GM12865 (cell line): Measurements from ENCODE around the gene ST6GALNAC5.

ENCODE experiments used
- DNase-seq: peaks from one replicate; pipeline ENCODE4 v3.0.0; 2010; ENCODE audit warnings: low read depth
- H3K4me3 ChIP-seq: 2 replicates; pipeline ENCODE4 v1.5.1; 2011; ENCODE audit warnings: mild to moderate bottlenecking, low read depth, low read length, control low read depth
- CTCF ChIP-seq: IDR thresholded peaks from 2 replicates; pipeline ENCODE4 v1.5.1; 2011; ENCODE audit warnings: low read length, control low read depth, low read depth, inconsistent platforms; ENCODE audit not compliant: insufficient read depth; ENCODE audit errors: missing control alignments

Gene ST6GALNAC5

GRCh38 chr1:76938304-76938703 is 71.0 kb downstream of the ST6GALNAC5 start:
- TF ChIP-seq CTCF: no peak
- no peak for DNase-seq
- no peak overlapping the region for H3K4me3 ChIP-seq

DNA sequence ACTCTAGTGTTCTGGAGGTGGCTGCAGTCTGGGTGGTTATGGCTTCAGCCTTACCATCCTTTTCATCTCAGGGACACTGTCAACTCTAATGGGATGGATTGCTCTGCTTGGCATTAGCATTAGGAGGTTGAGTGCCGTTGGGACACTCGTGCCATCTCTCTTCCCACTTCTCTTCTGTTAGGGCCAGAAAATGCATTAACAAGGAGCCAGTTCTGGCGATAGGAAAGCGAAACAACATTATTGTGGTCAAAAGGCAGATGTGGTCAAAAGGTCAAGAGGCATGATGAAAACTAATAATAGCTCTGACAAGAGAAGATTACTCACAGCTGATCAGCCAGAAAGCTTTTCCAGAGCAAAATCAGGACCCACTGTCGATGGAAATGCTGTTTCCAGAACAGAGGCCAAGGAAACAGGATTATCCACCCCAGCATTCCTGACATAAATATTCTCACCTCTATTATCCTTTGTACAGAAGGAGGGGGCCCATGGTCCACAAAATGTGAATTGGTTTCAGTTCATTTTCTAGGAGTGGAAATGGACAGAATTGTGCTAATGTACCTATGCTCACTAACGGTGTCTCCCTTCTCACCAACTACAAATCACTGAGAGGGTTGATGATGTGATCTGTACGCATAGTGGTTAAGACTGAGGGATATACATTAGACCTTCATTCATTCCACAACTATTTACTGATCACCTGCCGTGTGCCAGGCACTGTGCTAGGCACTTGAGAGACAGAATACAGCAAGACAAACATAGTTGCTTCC is 72.0 kb downstream of the ST6GALNAC5 start:
- no peak for TF ChIP-seq CTCF
- no peak overlapping the region for H3K4me3 ChIP-seq
- peak; percentile 35 for DNase-seq

DNA sequence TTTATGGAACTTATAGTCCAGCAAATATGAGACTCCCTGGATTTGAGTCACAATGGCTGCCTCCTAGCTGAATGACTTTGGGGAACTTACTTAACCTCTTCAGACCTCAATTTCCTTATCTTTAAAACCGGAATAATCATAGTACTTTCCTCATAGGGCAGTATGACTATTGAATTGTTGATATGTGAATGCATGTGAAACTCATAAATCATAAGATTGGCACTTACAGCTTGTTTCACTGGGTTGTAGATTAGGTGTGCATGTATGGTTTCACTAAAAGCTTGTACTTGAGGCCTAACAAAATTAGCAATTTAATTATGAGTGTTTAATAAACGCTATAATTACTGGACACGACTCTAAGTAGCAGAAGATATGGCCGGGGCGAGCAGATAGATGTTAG is 72.5 kb downstream of the ST6GALNAC5 start:
- no peak for TF ChIP-seq CTCF
- no peak overlapping the region for H3K4me3 ChIP-seq
- DNase-seq: no peak

GRCh38 chr1:76940571-76941335 is 73.5 kb downstream of the ST6GALNAC5 start:
- no peak for DNase-seq

GRCh38 chr1:76942549-76942948 is 75.3 kb downstream of the ST6GALNAC5 start:
- no peak for TF ChIP-seq CTCF
- no peak for DNase-seq
- no peak overlapping the region for H3K4me3 ChIP-seq

More at GRCh38 chr1:76940571-76941335, 73.5 kb downstream of the ST6GALNAC5 start:
- TF ChIP-seq CTCF: no peak
- H3K4me3 ChIP-seq: no peak overlapping the region

- no peak for TF ChIP-seq CTCF
- no peak overlapping the region for H3K4me3 ChIP-seq
- no peak for DNase-seq
These were observed 77.7 kb downstream of the ST6GALNAC5 start for GRCh38 chr1:76944942-76945341.
